Measurements from ENCODE around the gene GALNS.
"Not testable (repeated sequence)": the region's sequence is repeated elsewhere in the genome, so short reads cannot be mapped to it uniquely, and the experiment has no call there.

The GALNS gene

GRCh38 chr16:88780142-88781062 lies 76.3 kb downstream of the GALNS start:
- DNase-seq: no peak

- no peak for DNase-seq
Observed at GRCh38 chr16:88779406-88780141, 77.2 kb downstream of the GALNS start.

GRCh38 chr16:88778541-88779065 lies 78.1 kb downstream of the GALNS start:
- no peak for DNase-seq

- DNase-seq: no peak
Observed at GRCh38 chr16:88778271-88778525, 78.5 kb downstream of the GALNS start.

GRCh38 chr16:88777471-88778270 lies 79.1 kb downstream of the GALNS start:
- DNase-seq: no peak

GRCh38 chr16:88775825-88776224 lies 80.9 kb downstream of the GALNS start:
- DNase-seq: no peak

GRCh38 chr16:88774544-88775393 lies 82.0 kb downstream of the GALNS start:
- DNase-seq: no peak

GRCh38 chr16:88773812-88774291 lies 82.9 kb downstream of the GALNS start:
- DNase-seq: no peak

GRCh38 chr16:88772871-88773811 lies 83.6 kb downstream of the GALNS start:
- no peak for DNase-seq

- DNase-seq: not testable (repeated sequence)
Observed at GRCh38 chr16:88771781-88772180, 85.0 kb downstream of the GALNS start.

GRCh38 chr16:88771294-88771772 lies 85.4 kb downstream of the GALNS start:
- no peak for DNase-seq

- no peak for DNase-seq
Observed at GRCh38 chr16:88770461-88771293, 86.1 kb downstream of the GALNS start.

- DNase-seq: peak; percentile 28 to 41
Observed at GRCh38 chr16:88769617-88770460, 86.9 kb downstream of the GALNS start.

GRCh38 chr16:88768071-88768783 lies 88.5 kb downstream of the GALNS start:
- DNase-seq: no peak

- DNase-seq: no peak
Observed at GRCh38 chr16:88767546-88768070, 89.1 kb downstream of the GALNS start.

- no peak for DNase-seq
Observed at GRCh38 chr16:88766975-88767374, 89.8 kb downstream of the GALNS start.

GRCh38 chr16:88764913-88765349 lies 91.8 kb downstream of the GALNS start:
- DNase-seq: no peak

- DNase-seq: no peak
Observed at GRCh38 chr16:88764080-88764479, 92.7 kb downstream of the GALNS start.

All from activated CD4-positive, alpha-beta T cell treated with anti-CD3 and anti-CD28 coated beads, Interleukin-2, amount 50 U/mL, for 48 hours (primary cell).